RWPE1 (cell line): Measurements from ENCODE around the gene TTC21A.

Experiments used
- CTCF ChIA-PET: fragments of 350-600 bp; sonication (Branson Sonifier 250); formaldehyde crosslinking; extraction: SDS; loops from one replicate; lab custom pipeline; 2021; lab: Yijun Ruan, JAX
- POLR2A ChIA-PET: fragments of 400-600 bp; formaldehyde crosslinking; extraction: SDS; loops from one replicate; lab custom pipeline; 2020; ENCODE audit warnings: antibody characterized with exemption; ENCODE audit not compliant: low non-redundant PET; lab: Yijun Ruan, JAX
- DNase-seq: peaks from one replicate; pipeline ENCODE4 v3.0.0; 2012; ENCODE audit warnings: low spot score
- H3K27ac ChIP-seq: fragments of 450-650 bp; 2 replicates; pipeline ENCODE4 v1.5.1; 2017
- TF ChIP-seq, protein P1 (sequence below): fragments of 450-650 bp; conservative IDR thresholded peaks from 2 replicates; pipeline ENCODE4 v1.5.1; 2017; ENCODE audit warnings: low read depth, mild to moderate bottlenecking

Gene TTC21A

DNA sequence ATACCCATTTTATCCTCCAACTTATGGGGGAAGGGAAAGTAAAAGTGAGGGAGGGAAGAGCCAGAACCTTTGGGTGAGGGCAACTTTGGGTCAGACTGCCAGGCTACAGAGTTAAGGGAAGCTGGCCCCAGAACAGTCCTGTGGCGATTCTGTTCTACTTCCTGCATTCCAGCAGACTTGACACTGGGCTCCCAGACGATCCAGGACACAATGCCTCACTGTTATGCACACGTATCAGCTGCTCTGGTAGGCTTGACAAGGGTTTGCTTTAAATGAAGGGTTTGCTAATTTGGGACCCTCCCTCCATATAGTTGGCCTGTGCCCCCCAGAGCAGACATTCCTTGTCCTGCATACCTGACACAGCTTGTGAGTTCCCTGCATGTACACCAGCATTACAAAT is 10.7 kb upstream of the TTC21A start:
- DNase-seq: no peak
- TF ChIP-seq, protein P1, sequence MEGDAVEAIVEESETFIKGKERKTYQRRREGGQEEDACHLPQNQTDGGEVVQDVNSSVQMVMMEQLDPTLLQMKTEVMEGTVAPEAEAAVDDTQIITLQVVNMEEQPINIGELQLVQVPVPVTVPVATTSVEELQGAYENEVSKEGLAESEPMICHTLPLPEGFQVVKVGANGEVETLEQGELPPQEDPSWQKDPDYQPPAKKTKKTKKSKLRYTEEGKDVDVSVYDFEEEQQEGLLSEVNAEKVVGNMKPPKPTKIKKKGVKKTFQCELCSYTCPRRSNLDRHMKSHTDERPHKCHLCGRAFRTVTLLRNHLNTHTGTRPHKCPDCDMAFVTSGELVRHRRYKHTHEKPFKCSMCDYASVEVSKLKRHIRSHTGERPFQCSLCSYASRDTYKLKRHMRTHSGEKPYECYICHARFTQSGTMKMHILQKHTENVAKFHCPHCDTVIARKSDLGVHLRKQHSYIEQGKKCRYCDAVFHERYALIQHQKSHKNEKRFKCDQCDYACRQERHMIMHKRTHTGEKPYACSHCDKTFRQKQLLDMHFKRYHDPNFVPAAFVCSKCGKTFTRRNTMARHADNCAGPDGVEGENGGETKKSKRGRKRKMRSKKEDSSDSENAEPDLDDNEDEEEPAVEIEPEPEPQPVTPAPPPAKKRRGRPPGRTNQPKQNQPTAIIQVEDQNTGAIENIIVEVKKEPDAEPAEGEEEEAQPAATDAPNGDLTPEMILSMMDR: no peak
- H3K27ac ChIP-seq: 0 out of 2 replicates have a peak overlapping the region, but pooled peaks have one; percentile 8
- ChIA-PET CTCF (no interaction called here), POLR2A (no interaction called here)

DNA sequence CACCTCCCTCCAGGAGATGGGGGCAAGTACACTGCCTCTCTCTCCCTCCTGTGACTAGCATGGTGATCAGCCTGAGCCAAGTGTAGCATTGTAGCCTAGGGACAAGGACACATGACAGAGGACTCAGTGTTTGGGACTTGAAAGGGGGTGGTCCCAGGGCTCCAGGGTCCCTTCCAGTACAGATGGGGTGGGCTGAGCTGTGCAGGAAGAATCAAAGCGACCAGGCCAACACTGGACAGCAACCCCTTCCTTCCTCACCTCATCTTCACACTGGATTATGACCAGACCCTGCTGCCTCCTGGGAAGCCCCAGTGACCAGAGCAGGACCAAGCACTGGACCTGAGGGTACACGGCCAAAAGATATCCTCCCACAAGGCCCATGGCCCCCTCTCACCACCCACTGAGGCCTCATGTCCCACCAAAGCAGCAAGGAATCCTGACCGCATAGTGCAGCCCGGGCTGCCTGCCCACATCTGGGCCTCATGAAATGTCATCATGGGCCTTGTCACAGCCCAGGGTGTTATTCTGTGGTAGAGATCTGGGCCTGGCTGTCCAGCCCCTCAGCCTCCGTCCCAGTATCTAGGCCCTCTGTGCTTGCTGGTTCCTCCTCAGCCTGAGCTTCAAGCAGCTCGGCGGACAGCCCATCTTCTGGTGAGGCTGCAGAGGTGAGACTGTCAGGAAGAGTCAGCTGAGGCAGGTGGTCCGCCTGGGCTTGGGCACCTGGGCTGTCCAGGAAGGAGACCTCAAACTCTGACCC is 9.6 kb upstream of the TTC21A start:
- peak overlapping the region; percentile 1; the same call in 1 of the 2 replicates for H3K27ac ChIP-seq
- ChIA-PET CTCF (no interaction called here), POLR2A (no interaction called here)
- TF ChIP-seq, protein P1: no peak
- no peak for DNase-seq

DNA sequence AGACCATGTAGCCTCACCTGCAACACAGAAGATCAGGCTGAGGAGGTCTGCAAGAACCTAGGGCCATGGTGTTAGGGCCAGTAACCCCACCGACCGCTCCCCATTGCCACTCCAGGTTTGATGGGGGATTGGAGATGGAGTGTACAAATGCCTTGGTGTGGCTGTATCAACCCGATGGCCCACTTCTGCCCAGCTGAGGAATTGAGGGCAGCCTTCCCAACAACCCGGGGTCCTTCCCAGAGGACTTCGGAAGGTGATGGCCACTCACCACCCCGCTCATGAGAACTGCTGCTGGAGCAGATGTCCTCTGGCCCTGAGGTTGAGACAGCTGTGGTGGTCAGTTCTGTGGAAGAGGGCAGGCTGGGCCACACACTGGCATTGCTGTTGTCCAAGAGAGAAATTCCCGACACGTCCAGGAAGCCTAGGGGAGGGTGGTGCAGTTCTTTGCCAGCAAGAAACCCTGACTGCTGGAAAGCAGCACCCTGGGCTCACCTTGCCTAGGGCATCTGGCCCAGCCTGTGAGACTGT is 8.9 kb upstream of the TTC21A start:
- POLR2A ChIA-PET: no interaction called here
- CTCF ChIA-PET: no interaction called here
- DNase-seq: no peak
- peak overlapping the region; percentile 1; the same call in 1 of the 2 replicates for H3K27ac ChIP-seq
- TF ChIP-seq, protein P1: no peak

DNA sequence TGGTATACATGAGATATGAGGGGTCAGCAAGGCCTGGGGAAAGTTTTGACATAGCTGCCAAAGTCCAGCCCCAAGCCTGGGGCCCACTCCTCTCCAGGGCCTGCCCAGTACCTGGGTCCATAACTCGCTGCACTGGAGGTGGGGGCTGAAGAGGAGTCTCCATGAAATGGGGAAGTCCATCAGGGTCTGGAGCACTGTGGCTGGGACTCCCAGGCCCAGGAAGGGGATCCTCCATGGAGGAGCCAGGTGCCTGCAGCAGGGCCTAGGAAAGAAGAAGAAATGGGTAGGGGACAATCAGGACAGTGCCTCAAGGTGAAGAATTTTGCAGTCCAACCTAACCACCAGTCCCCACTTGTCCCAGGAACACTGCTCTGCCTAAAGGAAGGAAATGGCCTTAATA is 8.2 kb upstream of the TTC21A start:
- TF ChIP-seq, protein P1: no peak
- DNase-seq: no peak
- no peak overlapping the region for H3K27ac ChIP-seq
- POLR2A ChIA-PET: no interaction called here
- CTCF ChIA-PET: no interaction called here

DNA sequence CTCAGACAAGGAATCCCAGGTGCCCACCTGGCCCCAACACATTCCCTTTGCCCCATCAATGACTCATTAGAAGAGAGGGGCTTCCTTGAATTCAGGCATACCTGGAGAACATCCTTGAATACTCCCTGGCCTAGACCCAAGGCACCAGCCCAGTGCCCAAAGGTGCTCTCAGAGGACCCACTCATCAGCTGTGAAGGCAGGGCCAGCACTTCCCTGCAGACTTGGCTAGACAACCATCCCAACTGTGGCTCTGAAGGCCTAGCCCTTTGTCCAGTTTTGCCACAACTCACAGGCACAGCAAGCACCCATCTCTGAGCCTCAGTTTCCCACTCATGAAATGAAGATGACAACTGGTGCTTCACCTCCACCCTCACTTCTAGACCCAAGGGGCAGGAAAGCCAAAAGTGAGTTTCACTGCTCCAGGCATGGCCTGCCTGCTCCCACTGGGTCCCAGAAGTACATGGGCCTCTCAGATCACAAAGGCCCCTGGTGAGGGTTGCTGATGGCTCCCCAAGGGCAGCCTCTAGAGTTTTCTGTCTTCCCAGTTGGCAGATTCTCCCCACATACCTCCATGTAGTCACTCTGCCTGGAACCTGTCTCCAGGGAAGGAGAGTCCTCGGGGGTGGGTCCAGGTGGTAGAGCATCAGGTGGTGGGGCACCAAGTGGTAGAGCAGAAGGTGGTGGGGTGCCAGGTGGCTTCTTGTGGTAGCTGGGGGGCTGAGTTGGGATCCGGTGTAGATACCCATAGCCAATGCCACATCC is 7.6 kb upstream of the TTC21A start:
- POLR2A ChIA-PET: no interaction called here
- TF ChIP-seq, protein P1: no peak
- H3K27ac ChIP-seq: no peak overlapping the region
- CTCF ChIA-PET: no interaction called here
- DNase-seq: no peak

DNA sequence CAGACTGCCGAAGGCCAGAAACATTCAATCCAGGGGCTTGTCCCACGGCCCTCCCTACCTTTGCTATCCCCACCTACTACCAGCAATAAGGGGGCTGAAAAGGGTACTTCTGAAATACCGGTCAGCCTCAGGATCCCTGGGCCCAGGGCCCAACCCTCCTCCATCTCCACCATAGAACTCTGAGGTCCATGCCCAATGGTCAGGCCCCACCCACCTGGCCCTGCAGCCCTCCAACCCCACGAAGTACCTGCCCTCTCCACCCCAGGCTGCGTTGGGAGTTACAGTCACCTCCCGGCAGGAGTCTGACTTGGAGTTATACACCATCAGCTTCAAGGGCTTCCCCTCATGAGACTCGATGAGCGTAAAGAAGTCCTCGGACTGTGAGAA is 7.0 kb upstream of the TTC21A start:
- no peak for DNase-seq
- CTCF ChIA-PET: no interaction called here
- TF ChIP-seq, protein P1: no peak
- POLR2A ChIA-PET: no interaction called here
- H3K27ac ChIP-seq: no peak overlapping the region
